ENCODE data around the gene MPIG6B. TPM values are rescaled to one million over a fixed set of nuclear protein-coding genes. Genes with fewer than 3 reads are reported as not detected.

Gene MPIG6B
- total and polyA plus RNA-seq, 2 donors, result 0.14 to 0.32 TPM

DNA sequence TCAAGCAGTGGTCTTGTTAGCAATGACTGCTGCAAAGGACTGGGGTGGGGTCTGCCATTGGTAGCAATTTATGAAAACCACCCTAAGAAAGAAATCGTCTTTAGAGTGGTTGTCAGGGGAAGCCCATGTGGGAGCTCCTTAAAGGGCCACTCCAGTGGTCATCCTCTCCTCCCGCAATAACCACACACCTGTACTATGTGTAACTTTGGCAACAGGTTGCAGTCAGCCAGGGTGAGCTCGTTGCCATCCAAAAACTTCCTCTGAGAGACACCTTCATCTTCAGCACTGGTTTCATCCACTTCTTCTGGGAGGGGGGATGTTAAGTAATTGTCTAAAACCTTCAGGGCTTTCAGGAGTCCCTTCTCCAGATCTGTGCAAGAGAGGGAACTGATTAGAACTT, 8.9 kb downstream of the MPIG6B start:
- H3K36me3 ChIP-seq (ENCODE audit: control insufficient read depth in 2 of 2, insufficient read depth in 2 of 2, low read length in 1 of 2), result peaks cover 23 to 38% of the 10 kb centered on the region in 2 donors
- no peaks in the 10 kb centered on the region for H3K27me3 ChIP-seq (ENCODE audit: control insufficient read depth in 2 of 2, insufficient read depth in 1 of 2, low read length in 1 of 2)
- H3K4me1 ChIP-seq (ENCODE audit: control insufficient read depth in 2 of 2, insufficient read depth in 2 of 2, low read length in 2 of 2), result peaks cover 31 to 65% of the 10 kb centered on the region in 2 donors
- no peaks in the 10 kb centered on the region for H3K9me3 ChIP-seq (ENCODE audit: control insufficient read depth in 2 of 2, insufficient read depth in 1 of 2, low read length in 1 of 2)
- 93% methylated on average over 3 of the region's 3 CpGs for WGBS
- no peak for DNase-seq (ENCODE audit: low read depth in 6 of 9, low spot score in 9 of 9)
- no peak overlapping the region for H3K4me3 ChIP-seq (ENCODE audit: low read length in 2 of 2)
- H3K27ac ChIP-seq (ENCODE audit: low read depth in 1 of 2, low read length in 1 of 2), result no peak overlapping the region

- no peak for DNase-seq (ENCODE audit: low read depth in 6 of 9, low spot score in 9 of 9)
- 96% methylated on average over 4 of the region's 4 CpGs for WGBS
- Histone ChIP-seq H3K9me3 (ENCODE audit: control insufficient read depth in 2 of 2, insufficient read depth in 1 of 2, low read length in 1 of 2) (no peaks in the 10 kb centered on the region), H3K27me3 (ENCODE audit: control insufficient read depth in 2 of 2, insufficient read depth in 1 of 2, low read length in 1 of 2) (no peaks in the 10 kb centered on the region), H3K4me1 (ENCODE audit: control insufficient read depth in 2 of 2, insufficient read depth in 2 of 2, low read length in 2 of 2) (peaks cover 25 to 65% of the 10 kb centered on the region in 2 donors), H3K27ac (ENCODE audit: low read depth in 1 of 2, low read length in 1 of 2) (no peak overlapping the region), H3K36me3 (ENCODE audit: control insufficient read depth in 2 of 2, insufficient read depth in 2 of 2, low read length in 1 of 2) (peaks cover 23 to 38% of the 10 kb centered on the region in 2 donors), H3K4me3 (ENCODE audit: low read length in 2 of 2) (no peak overlapping the region)
Measured at GRCh38 chr6:31733734-31734133, 10.6 kb downstream of the MPIG6B start.

GRCh38 chr6:31734247-31734820, 11.2 kb downstream of the MPIG6B start:
- Histone ChIP-seq H3K4me3 (ENCODE audit: low read length in 2 of 2) (peak overlapping the region; percentile 61 to 86), H3K36me3 (ENCODE audit: control insufficient read depth in 2 of 2, insufficient read depth in 2 of 2, low read length in 1 of 2) (peaks cover 23 to 38% of the 10 kb centered on the region in 2 donors), H3K9me3 (ENCODE audit: control insufficient read depth in 2 of 2, insufficient read depth in 1 of 2, low read length in 1 of 2) (no peaks in the 10 kb centered on the region), H3K27ac (ENCODE audit: low read depth in 1 of 2, low read length in 1 of 2) (peak overlapping the region; percentile 91 to 99), H3K4me1 (ENCODE audit: control insufficient read depth in 2 of 2, insufficient read depth in 2 of 2, low read length in 2 of 2) (peaks cover 29 to 65% of the 10 kb centered on the region in 2 donors), H3K27me3 (ENCODE audit: control insufficient read depth in 2 of 2, insufficient read depth in 1 of 2, low read length in 1 of 2) (no peaks in the 10 kb centered on the region)
- WGBS, result 35% methylated on average over 2 of the region's 2 CpGs
- no peak for DNase-seq (ENCODE audit: low read depth in 6 of 9, low spot score in 9 of 9)

DNA sequence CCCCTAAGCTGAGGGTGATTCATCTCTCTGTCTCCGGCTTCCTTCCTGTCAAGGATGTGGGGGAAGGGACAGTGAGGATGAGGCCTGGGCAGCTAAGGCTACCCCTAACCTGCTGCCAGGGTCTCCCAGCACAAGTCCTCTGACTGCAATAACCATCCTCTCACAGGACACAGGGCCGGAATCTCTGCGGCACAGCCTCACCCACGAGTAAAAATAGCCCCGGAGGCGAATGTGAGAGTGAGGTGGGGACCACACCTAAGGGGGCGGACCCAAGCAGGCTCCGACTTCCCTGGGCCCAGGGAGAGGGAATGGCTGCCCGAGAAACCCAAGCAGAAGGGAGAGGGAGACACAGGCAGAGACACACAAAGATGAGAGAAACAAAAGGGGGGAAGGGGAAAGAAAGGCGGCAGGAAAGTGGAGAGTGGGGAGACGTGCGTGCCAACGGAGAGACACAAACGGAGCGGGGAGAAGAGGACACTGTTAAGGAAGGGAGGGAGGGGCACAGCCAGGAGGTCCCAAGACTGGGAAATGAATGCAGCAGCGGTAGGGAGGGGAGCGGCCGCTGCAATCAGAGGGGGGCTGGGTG, 11.7 kb downstream of the MPIG6B start:
- peaks cover 32 to 63% of the 10 kb centered on the region in 2 donors for H3K4me1 ChIP-seq (ENCODE audit: control insufficient read depth in 2 of 2, insufficient read depth in 2 of 2, low read length in 2 of 2)
- DNase-seq (ENCODE audit: low read depth in 6 of 9, low spot score in 9 of 9), result peak in 3 of 9 donors; percentile 24 to 59 (median 35)
- H3K27me3 ChIP-seq (ENCODE audit: control insufficient read depth in 2 of 2, insufficient read depth in 1 of 2, low read length in 1 of 2), result no peaks in the 10 kb centered on the region
- under 1% methylated on average over 18 of the region's 18 CpGs for WGBS
- peak overlapping the region; percentile 61 to 86 for H3K4me3 ChIP-seq (ENCODE audit: low read length in 2 of 2)
- H3K9me3 ChIP-seq (ENCODE audit: control insufficient read depth in 2 of 2, insufficient read depth in 1 of 2, low read length in 1 of 2), result no peaks in the 10 kb centered on the region
- peak overlapping the region; percentile 91 to 99 for H3K27ac ChIP-seq (ENCODE audit: low read depth in 1 of 2, low read length in 1 of 2)
- H3K36me3 ChIP-seq (ENCODE audit: control insufficient read depth in 2 of 2, insufficient read depth in 2 of 2, low read length in 1 of 2), result peaks cover 23 to 38% of the 10 kb centered on the region in 2 donors

- peak in 3 of 9 donors; percentile 61 to 81 (median 67) for DNase-seq (ENCODE audit: low read depth in 6 of 9, low spot score in 9 of 9)
- H3K36me3 ChIP-seq (ENCODE audit: control insufficient read depth in 2 of 2, insufficient read depth in 2 of 2, low read length in 1 of 2), result peaks cover 23 to 30% of the 10 kb centered on the region in 2 donors
- H3K9me3 ChIP-seq (ENCODE audit: control insufficient read depth in 2 of 2, insufficient read depth in 1 of 2, low read length in 1 of 2), result peaks cover 0 to 3% of the 10 kb centered on the region in 2 donors
- H3K4me3 ChIP-seq (ENCODE audit: low read length in 2 of 2), result peak within 1 kb of the TSS; percentile 61 to 86
- WGBS, result under 1% methylated on average over 24 of the region's 24 CpGs
- no peaks in the 10 kb centered on the region for H3K27me3 ChIP-seq (ENCODE audit: control insufficient read depth in 2 of 2, insufficient read depth in 1 of 2, low read length in 1 of 2)
- peaks cover 38 to 69% of the 10 kb centered on the region in 2 donors for H3K4me1 ChIP-seq (ENCODE audit: control insufficient read depth in 2 of 2, insufficient read depth in 2 of 2, low read length in 2 of 2)
- H3K27ac ChIP-seq (ENCODE audit: low read depth in 1 of 2, low read length in 1 of 2), result peak within 1 kb of the TSS; percentile 91 to 99
Measured at GRCh38 chr6:31736021-31736767, 13.0 kb downstream of the MPIG6B start, which contains the start of gene CLIC1. TSS of gene CLIC1 (minus strand) at chr6:31736530. CDS start at chr6:31736300, 230 bp downstream.

DNA sequence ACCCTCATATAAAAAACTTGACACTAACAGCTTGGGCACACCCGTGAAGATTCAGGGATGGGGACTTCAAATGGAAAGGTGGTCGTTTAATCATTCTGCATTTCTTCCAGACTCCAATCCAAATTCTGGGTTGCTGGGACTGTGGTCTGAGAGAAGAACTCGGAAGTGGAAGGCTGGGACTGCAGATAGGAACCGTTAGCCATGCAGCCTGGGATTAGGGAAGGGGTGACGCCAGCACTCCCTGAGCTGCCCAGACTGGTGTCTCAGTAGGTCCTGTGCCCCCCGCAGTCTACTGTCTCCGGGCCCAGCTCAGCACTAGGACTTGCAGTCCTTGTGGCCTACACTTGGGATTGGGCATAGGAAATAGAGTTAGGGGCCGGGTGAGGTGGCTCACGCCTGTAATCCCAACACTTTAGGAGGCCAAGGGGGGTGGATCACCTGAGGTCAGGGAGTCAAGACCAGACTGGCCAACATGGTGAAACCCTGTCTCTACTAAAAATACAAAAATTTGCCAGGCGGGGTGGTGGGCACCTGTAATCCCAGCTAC, 13.7 kb downstream of the MPIG6B start:
- peak overlapping the region; percentile 91 to 99 for H3K27ac ChIP-seq (ENCODE audit: low read depth in 1 of 2, low read length in 1 of 2)
- peaks cover 0 to 3% of the 10 kb centered on the region in 2 donors for H3K9me3 ChIP-seq (ENCODE audit: control insufficient read depth in 2 of 2, insufficient read depth in 1 of 2, low read length in 1 of 2)
- peaks cover 39 to 75% of the 10 kb centered on the region in 2 donors for H3K4me1 ChIP-seq (ENCODE audit: control insufficient read depth in 2 of 2, insufficient read depth in 2 of 2, low read length in 2 of 2)
- no peak for DNase-seq (ENCODE audit: low read depth in 6 of 9, low spot score in 9 of 9)
- no peaks in the 10 kb centered on the region for H3K27me3 ChIP-seq (ENCODE audit: control insufficient read depth in 2 of 2, insufficient read depth in 1 of 2, low read length in 1 of 2)
- H3K4me3 ChIP-seq (ENCODE audit: low read length in 2 of 2), result peak overlapping the region; percentile 61 to 86
- 15% methylated on average over 10 of the region's 10 CpGs for WGBS
- H3K36me3 ChIP-seq (ENCODE audit: control insufficient read depth in 2 of 2, insufficient read depth in 2 of 2, low read length in 1 of 2), result peaks cover 17 to 30% of the 10 kb centered on the region in 2 donors

DNA sequence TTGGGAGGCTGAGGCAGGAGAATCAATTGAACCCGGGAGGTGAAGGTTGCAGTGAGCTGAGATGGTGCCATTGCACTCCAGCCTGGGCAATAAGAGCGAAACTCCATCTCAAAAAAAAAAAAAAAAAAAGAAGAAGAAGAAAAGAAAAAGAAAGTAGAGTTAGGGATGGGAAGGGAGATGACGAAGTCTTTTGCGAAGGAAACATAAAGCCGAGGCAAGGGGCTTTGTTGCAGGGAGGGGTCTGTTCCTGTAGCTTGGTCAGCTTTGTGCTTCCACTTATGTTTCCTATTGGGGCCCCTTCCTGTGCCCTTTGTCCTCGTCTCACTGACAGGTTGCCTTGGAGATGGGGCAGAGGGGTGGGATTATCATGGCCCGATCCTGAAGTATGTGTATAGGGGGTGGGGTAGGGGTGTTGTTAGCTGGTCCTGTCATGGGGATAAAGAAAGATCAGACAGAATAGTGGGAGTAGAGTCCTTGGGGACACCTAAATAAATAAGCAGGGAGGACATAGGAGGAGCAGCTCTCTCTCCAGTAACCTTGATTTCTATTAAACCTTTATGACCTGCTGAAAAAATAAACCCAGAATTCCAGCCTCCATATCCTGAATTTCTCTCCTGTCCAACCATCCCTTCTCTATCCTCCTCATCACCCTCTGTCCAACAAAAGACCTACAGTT, 14.3 kb downstream of the MPIG6B start:
- Histone ChIP-seq H3K9me3 (ENCODE audit: control insufficient read depth in 2 of 2, insufficient read depth in 1 of 2, low read length in 1 of 2) (peaks cover 0 to 3% of the 10 kb centered on the region in 2 donors), H3K36me3 (ENCODE audit: control insufficient read depth in 2 of 2, insufficient read depth in 2 of 2, low read length in 1 of 2) (peaks cover 13 to 29% of the 10 kb centered on the region in 2 donors), H3K27ac (ENCODE audit: low read depth in 1 of 2, low read length in 1 of 2) (peak overlapping the region; percentile 85 to 99), H3K27me3 (ENCODE audit: control insufficient read depth in 2 of 2, insufficient read depth in 1 of 2, low read length in 1 of 2) (no peaks in the 10 kb centered on the region), H3K4me3 (ENCODE audit: low read length in 2 of 2) (peak overlapping the region; percentile 34 to 82), H3K4me1 (ENCODE audit: control insufficient read depth in 2 of 2, insufficient read depth in 2 of 2, low read length in 2 of 2) (peaks cover 39 to 75% of the 10 kb centered on the region in 2 donors)
- 11% methylated on average over 7 of the region's 7 CpGs for WGBS
- DNase-seq (ENCODE audit: low read depth in 6 of 9, low spot score in 9 of 9), result peak in 3 of 9 donors; percentile 24 to 60 (median 30)

- Histone ChIP-seq H3K27me3 (ENCODE audit: control insufficient read depth in 2 of 2, insufficient read depth in 1 of 2, low read length in 1 of 2) (no peaks in the 10 kb centered on the region), H3K9me3 (ENCODE audit: control insufficient read depth in 2 of 2, insufficient read depth in 1 of 2, low read length in 1 of 2) (peaks cover 0 to 3% of the 10 kb centered on the region in 2 donors), H3K36me3 (ENCODE audit: control insufficient read depth in 2 of 2, insufficient read depth in 2 of 2, low read length in 1 of 2) (peaks cover 10 to 28% of the 10 kb centered on the region in 2 donors), H3K4me3 (ENCODE audit: low read length in 2 of 2) (peak overlapping the region; percentile 34 to 82), H3K4me1 (ENCODE audit: control insufficient read depth in 2 of 2, insufficient read depth in 2 of 2, low read length in 2 of 2) (peaks cover 39 to 74% of the 10 kb centered on the region in 2 donors), H3K27ac (ENCODE audit: low read depth in 1 of 2, low read length in 1 of 2) (peak overlapping the region; percentile 85 to 99)
- WGBS, result 2% methylated on average over 6 of the region's 6 CpGs
- peak in 6 of 9 donors; percentile 75 to 93 (median 85) for DNase-seq (ENCODE audit: low read depth in 6 of 9, low spot score in 9 of 9)
Measured at GRCh38 chr6:31737991-31738979, 15.1 kb downstream of the MPIG6B start.

All from thymus (tissue), 11 donors.